ENCODE results near the gene SLC9A7.

SLC9A7 gene

GRCh38 chrX:46698691-46699090, 60.2 kb downstream of the SLC9A7 start:
- no peak for DNase-seq

GRCh38 chrX:46695491-46695890, 63.4 kb downstream of the SLC9A7 start:
- DNase-seq: no peak

- no peak for DNase-seq
These were observed 64.4 kb downstream of the SLC9A7 start for GRCh38 chrX:46694549-46694948.

- no peak for DNase-seq
These were observed 65.8 kb downstream of the SLC9A7 start for GRCh38 chrX:46693149-46693548.

GRCh38 chrX:46690818-46691217, 68.1 kb downstream of the SLC9A7 start:
- no peak for DNase-seq

GRCh38 chrX:46687619-46688018, 71.3 kb downstream of the SLC9A7 start:
- DNase-seq: no peak

GRCh38 chrX:46686003-46686645, 72.8 kb downstream of the SLC9A7 start:
- no peak for DNase-seq

- no peak for DNase-seq
These were observed 75.9 kb downstream of the SLC9A7 start for GRCh38 chrX:46683048-46683447.

- DNase-seq: no peak
These were observed 77.1 kb downstream of the SLC9A7 start for GRCh38 chrX:46681849-46682248.

- DNase-seq: no peak
These were observed 80.7 kb downstream of the SLC9A7 start for GRCh38 chrX:46678232-46678631.

- DNase-seq: no peak
These were observed 82.2 kb downstream of the SLC9A7 start for GRCh38 chrX:46676399-46677356.

GRCh38 chrX:46673620-46674359, 85.1 kb downstream of the SLC9A7 start:
- no peak for DNase-seq

GRCh38 chrX:46670316-46670715, 88.6 kb downstream of the SLC9A7 start:
- DNase-seq: no peak

- no peak for DNase-seq
These were observed 92.1 kb downstream of the SLC9A7 start for GRCh38 chrX:46666831-46667230.

- no peak for DNase-seq
These were observed 93.4 kb downstream of the SLC9A7 start for GRCh38 chrX:46665232-46666152.

GRCh38 chrX:46662188-46662958, 96.5 kb downstream of the SLC9A7 start:
- DNase-seq: no peak

- DNase-seq: no peak
These were observed 105.4 kb downstream of the SLC9A7 start for GRCh38 chrX:46653482-46653881.

- DNase-seq: no peak
These were observed 109.3 kb downstream of the SLC9A7 start for GRCh38 chrX:46649421-46650260.

- DNase-seq: no peak
These were observed 110.3 kb downstream of the SLC9A7 start for GRCh38 chrX:46648660-46649059.

GRCh38 chrX:46647251-46647650, 111.7 kb downstream of the SLC9A7 start:
- DNase-seq: no peak

- no peak for DNase-seq
These were observed 113.3 kb downstream of the SLC9A7 start for GRCh38 chrX:46645614-46646013.

Measured in activated CD8-positive, alpha-beta memory T cell treated with anti-CD3 and anti-CD28 coated beads, Interleukin-2, amount 50 U/mL, for 48 hours (primary cell).